Measurements from ENCODE around the gene TBC1D1.
"Not testable (repeated sequence)": the region's sequence is repeated elsewhere in the genome, so short reads cannot be mapped to it uniquely, and the experiment has no call there.

TBC1D1 gene

DNA sequence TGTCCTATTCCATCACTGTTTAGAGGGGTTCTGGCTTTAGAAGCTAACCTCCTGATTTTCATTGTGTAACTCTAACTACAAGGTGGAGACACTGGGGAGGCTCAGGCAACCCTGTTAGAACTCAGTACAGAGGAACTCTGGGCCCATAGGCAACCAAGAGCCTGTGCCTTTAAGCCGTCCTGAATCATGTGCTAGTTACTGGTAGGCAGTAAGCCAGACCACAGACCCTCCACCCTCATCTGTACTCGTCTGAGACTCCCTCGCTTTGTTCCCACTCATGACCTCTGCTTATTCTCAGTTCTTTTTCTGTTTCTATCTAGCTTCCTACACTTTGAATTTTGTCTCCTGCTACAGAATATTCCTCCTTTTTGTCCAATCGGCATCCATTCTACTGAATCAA, 31.4 kb downstream of the TBC1D1 start:
- no peak overlapping the region for H3K4me3 ChIP-seq (replicated peaks; ENCODE audit: low read depth, low read length)
- no peaks in the 10 kb centered on the region for H3K27me3 ChIP-seq (replicated peaks; ENCODE audit: control insufficient read depth, insufficient read depth, low read length)
- TF ChIP-seq, protein P1, sequence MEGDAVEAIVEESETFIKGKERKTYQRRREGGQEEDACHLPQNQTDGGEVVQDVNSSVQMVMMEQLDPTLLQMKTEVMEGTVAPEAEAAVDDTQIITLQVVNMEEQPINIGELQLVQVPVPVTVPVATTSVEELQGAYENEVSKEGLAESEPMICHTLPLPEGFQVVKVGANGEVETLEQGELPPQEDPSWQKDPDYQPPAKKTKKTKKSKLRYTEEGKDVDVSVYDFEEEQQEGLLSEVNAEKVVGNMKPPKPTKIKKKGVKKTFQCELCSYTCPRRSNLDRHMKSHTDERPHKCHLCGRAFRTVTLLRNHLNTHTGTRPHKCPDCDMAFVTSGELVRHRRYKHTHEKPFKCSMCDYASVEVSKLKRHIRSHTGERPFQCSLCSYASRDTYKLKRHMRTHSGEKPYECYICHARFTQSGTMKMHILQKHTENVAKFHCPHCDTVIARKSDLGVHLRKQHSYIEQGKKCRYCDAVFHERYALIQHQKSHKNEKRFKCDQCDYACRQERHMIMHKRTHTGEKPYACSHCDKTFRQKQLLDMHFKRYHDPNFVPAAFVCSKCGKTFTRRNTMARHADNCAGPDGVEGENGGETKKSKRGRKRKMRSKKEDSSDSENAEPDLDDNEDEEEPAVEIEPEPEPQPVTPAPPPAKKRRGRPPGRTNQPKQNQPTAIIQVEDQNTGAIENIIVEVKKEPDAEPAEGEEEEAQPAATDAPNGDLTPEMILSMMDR (IDR thresholded peaks at IDR 0.05; ENCODE audit: insufficient read depth, low read length, poor library complexity, severe bottlenecking), result no peak
- no peak for DNase-seq (ENCODE audit: extremely low read depth, insufficient read length)
- H3K36me3 ChIP-seq (ENCODE audit: control insufficient read depth, insufficient read depth, low read length), result no peaks in the 10 kb centered on the region

DNA sequence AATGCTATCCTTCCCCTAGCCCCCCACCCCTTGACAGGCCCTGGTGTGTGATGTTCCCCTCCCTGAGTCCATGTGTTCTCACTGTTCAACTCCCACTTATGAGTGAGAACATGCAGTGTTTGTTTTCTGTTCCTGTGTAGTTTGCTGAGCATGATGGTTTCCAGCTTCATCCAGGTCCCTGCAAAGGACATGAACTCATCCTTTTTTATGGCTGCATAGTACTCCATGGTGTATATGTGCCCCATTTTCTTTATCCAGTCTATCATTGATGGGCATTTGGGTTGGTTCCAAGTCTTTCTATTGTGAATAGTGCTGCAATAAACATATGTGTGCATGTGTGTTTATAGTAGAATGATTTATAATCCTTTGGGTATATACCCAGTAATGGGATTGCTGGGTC, 32.2 kb downstream of the TBC1D1 start:
- H3K36me3 ChIP-seq (ENCODE audit: control insufficient read depth, insufficient read depth, low read length); H3K4me3 ChIP-seq (replicated peaks; ENCODE audit: low read depth, low read length); DNase-seq (ENCODE audit: extremely low read depth, insufficient read length); H3K27me3 ChIP-seq (replicated peaks; ENCODE audit: control insufficient read depth, insufficient read depth, low read length): not testable (repeated sequence)

DNA sequence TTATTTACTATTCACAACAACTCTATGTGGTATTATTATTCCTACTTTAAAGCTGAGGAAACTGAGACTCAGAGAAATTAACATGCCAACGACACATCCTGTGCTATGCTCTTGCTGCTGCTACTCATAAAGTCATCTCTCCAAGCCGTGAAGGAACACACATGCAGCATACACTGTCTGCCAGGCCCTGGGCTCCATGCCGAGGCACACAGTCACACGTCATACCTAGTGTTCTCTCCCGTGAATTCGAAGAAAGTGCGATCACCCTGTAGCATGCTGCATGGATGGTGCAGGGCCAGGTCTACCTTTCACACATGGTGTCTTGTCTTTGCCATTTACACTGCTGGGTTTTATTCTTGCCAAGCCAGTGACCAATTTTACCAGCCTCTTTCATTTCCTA, 34.1 kb downstream of the TBC1D1 start:
- DNase-seq (ENCODE audit: extremely low read depth, insufficient read length), result no peak
- TF ChIP-seq, protein P1 (IDR thresholded peaks at IDR 0.05; ENCODE audit: insufficient read depth, low read length, poor library complexity, severe bottlenecking), result no peak
- H3K27me3 ChIP-seq (replicated peaks; ENCODE audit: control insufficient read depth, insufficient read depth, low read length), result no peaks in the 10 kb centered on the region

DNA sequence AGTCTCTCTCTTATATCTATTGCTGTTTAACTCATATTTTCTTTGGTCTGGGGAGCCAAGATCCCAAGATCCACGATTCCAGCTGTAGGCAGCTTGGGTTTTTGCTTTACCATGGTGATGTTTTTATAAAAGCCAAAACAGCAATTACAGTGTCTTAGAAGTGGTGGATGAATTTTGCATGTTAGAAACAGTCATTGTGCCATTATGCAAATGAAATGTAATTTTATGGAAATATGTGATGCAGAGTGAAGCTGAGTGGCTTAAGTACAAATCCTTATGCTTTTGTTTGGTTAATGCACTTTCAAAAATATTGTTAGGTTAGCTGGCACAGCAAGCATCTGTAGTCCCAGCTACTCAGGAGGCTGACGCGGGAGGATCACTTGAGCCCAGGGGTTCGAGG, 36.5 kb downstream of the TBC1D1 start:
- no peak for DNase-seq (ENCODE audit: extremely low read depth, insufficient read length)
- no peaks in the 10 kb centered on the region for H3K27me3 ChIP-seq (replicated peaks; ENCODE audit: control insufficient read depth, insufficient read depth, low read length)
- no peak overlapping the region for H3K4me3 ChIP-seq (replicated peaks; ENCODE audit: low read depth, low read length)
- no peaks in the 10 kb centered on the region; the same call in 1 of the 2 replicates for H3K36me3 ChIP-seq (ENCODE audit: control insufficient read depth, insufficient read depth, low read length)
- TF ChIP-seq, protein P1 (IDR thresholded peaks at IDR 0.05; ENCODE audit: insufficient read depth, low read length, poor library complexity, severe bottlenecking), result no peak

More for the DNA sequence above, 34.1 kb downstream of the TBC1D1 start:
- Histone ChIP-seq H3K36me3 (ENCODE audit: control insufficient read depth, insufficient read depth, low read length) (no peaks in the 10 kb centered on the region), H3K4me3 (replicated peaks; ENCODE audit: low read depth, low read length) (no peak overlapping the region)

DNA sequence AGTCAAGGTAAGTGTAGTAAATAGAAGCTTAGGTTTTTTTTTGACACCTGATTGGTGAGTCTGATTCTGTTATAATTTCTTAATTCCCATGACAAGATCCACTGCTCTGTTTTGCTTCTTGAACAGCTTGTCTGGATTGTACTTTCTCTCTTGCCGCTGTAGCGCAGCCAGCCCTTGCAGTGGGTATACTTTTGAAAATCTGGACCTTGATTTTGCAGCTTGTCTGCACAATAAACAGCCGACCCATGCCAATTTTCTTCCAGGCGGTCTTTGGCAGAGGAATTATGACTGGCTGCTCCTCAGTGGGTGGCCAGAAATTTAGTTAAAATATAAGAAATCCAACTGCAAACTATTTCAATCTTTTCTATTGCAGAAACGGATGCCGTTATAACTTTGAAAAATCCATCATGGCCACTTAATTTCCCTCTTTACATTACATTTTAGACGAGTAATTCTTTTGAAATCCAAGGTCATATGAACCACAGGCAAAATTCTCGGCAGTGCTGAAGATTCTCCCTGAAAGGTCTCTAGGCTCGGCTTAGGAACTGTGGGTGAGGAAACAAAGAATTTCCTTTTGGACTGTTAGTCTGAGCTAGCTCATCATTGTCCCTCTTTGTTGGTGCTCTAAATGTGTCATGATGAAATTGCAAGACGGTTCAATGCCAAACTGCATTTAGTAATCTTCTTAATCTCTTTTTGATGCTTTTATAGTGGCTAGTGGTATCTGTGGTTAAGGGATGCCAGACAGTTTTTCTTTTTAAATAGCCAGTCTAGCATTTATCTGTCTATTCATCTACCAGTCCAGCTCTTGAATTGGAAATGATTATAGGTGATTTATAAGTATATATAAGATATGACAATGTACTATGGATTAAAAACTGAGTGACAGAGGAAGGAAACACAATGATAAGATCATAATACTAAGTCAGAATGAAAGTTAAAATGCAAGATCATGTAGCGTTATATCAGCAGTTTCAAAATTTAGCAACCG, 37.8 kb downstream of the TBC1D1 start:
- H3K4me3 ChIP-seq (replicated peaks; ENCODE audit: low read depth, low read length), result no peak overlapping the region
- DNase-seq (ENCODE audit: extremely low read depth, insufficient read length), result no peak

DNA sequence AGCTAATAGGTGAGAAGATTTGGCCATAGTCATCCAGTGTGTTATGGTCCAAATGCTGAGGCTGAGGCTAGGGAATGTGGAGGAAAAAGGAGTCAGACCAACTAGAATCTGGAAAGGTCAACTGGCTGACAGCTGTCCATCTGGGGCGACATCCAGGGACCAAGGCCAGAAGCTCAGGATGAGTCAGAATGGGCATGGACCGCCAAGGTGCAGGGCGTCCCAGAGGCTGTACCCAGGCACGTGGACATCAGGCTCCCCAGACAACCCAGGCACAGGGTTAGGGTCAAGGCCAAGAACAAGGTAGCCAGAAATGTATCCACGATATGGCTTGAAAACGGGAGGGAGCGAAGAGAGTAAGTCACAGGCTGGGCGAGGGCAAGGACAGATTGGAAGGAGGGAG, 43.2 kb downstream of the TBC1D1 start:
- Histone ChIP-seq H3K4me3 (replicated peaks; ENCODE audit: low read depth, low read length) (no peak overlapping the region), H3K36me3 (ENCODE audit: control insufficient read depth, insufficient read depth, low read length) (peaks cover 4% of the 10 kb centered on the region), H3K27me3 (replicated peaks; ENCODE audit: control insufficient read depth, insufficient read depth, low read length) (no peaks in the 10 kb centered on the region)
- DNase-seq (ENCODE audit: extremely low read depth, insufficient read length), result no peak
- TF ChIP-seq, protein P1 (IDR thresholded peaks at IDR 0.05; ENCODE audit: insufficient read depth, low read length, poor library complexity, severe bottlenecking), result no peak

More for the DNA sequence above, 37.8 kb downstream of the TBC1D1 start:
- Histone ChIP-seq H3K27me3 (replicated peaks; ENCODE audit: control insufficient read depth, insufficient read depth, low read length) (no peaks in the 10 kb centered on the region), H3K36me3 (ENCODE audit: control insufficient read depth, insufficient read depth, low read length) (no peaks in the 10 kb centered on the region; the same call in 1 of the 2 replicates)
- TF ChIP-seq, protein P1 (IDR thresholded peaks at IDR 0.05; ENCODE audit: insufficient read depth, low read length, poor library complexity, severe bottlenecking), result no peak
